GM18861 (cell line): Measurements from ENCODE around the gene SCAMP4.

ENCODE experiments used
- ATAC-seq: cut with Tn5 transposase; IDR thresholded peaks from one replicate; pipeline ENCODE4 v1.9.1; 2021; ENCODE audit not compliant: unreplicated experiment

The SCAMP4 gene

GRCh38 chr19:1936916-1937610 is 31.9 kb downstream of the SCAMP4 start:
- ATAC-seq: no peak

- ATAC-seq: no peak
These were observed 32.9 kb downstream of the SCAMP4 start for GRCh38 chr19:1938071-1938470.

GRCh38 chr19:1941146-1942077 is 36.2 kb downstream of the SCAMP4 start, which contains the start of gene CSNK1G2:
CSNK1G2 (plus strand) TSS chr19:1941172; CDS start chr19:1969773, 28,601 bp downstream.
- ATAC-seq: no peak

- no peak for ATAC-seq
These were observed 37.1 kb downstream of the SCAMP4 start for GRCh38 chr19:1942078-1942933.

- no peak for ATAC-seq
These were observed 37.8 kb downstream of the SCAMP4 start for GRCh38 chr19:1942934-1943555.

- no peak for ATAC-seq
These were observed 38.5 kb downstream of the SCAMP4 start for GRCh38 chr19:1943661-1944087.

GRCh38 chr19:1944088-1944915 is 39.1 kb downstream of the SCAMP4 start:
- no peak for ATAC-seq

- ATAC-seq: no peak
These were observed 39.8 kb downstream of the SCAMP4 start for GRCh38 chr19:1944916-1945561.

GRCh38 chr19:1945899-1946298 is 40.7 kb downstream of the SCAMP4 start:
- no peak for ATAC-seq

GRCh38 chr19:1947651-1948209 is 42.5 kb downstream of the SCAMP4 start:
- ATAC-seq: no peak

GRCh38 chr19:1949304-1950101 is 44.3 kb downstream of the SCAMP4 start:
- ATAC-seq: no peak

- ATAC-seq: no peak
These were observed 45.4 kb downstream of the SCAMP4 start for GRCh38 chr19:1950640-1951039.

GRCh38 chr19:1952635-1953034 is 47.4 kb downstream of the SCAMP4 start:
- no peak for ATAC-seq

- no peak for ATAC-seq
These were observed 47.8 kb downstream of the SCAMP4 start for GRCh38 chr19:1953037-1953436.

GRCh38 chr19:1953441-1954094 is 48.4 kb downstream of the SCAMP4 start:
- no peak for ATAC-seq

- no peak for ATAC-seq
These were observed 49.3 kb downstream of the SCAMP4 start for GRCh38 chr19:1954532-1954933.
